ENCODE results near the gene SYF2.

GRCh38 chr1:25178917-25179561 is 53.3 kb downstream of the SYF2 start:
- TF ChIP-seq GATA2 (IDR thresholded peaks at IDR 0.05; ENCODE audit: low read depth, low read length) (no peak), GATA3 (IDR thresholded peaks at IDR 0.05; ENCODE audit: low read depth, low read length) (no peak)
